ENCODE data around the gene OTP. TPM values are rescaled to one million over a fixed set of nuclear protein-coding genes. Genes with fewer than 3 reads are reported as not detected.

The OTP gene
- total and polyA plus RNA-seq, 2 donors (not counting 1 experiment from before 2014, with no cell fraction given), result 0.03 TPM; not detected in 1

- H3K27me3 ChIP-seq (replicated peaks in 1 of 4; ENCODE audit: control extremely low read depth in 1 of 4, control insufficient read depth in 3 of 4, insufficient read depth in 4 of 4, low read length in 3 of 4), result peaks cover 2 to 52% (median 21%) of the 10 kb centered on the region in 4 experiments
- peaks cover 0 to 5% (median 1%) of the 10 kb centered on the region in 3 donors for H3K9me3 ChIP-seq (ENCODE audit: control extremely low read depth in 1 of 3, control insufficient read depth in 2 of 3, insufficient read depth in 1 of 3, low read length in 2 of 3)
- peaks cover 2 to 4% of the 10 kb centered on the region in 2 donors for H3K4me1 ChIP-seq (ENCODE audit: control insufficient read depth in 2 of 2, insufficient read depth in 2 of 2, low read length in 2 of 2)
- no peak overlapping the region for H3K27ac ChIP-seq (ENCODE audit: low read length in 2 of 2)
- peaks cover 69% of the 10 kb centered on the region for H3K27me3 Mint-ChIP-seq
- ATAC-seq (ENCODE audit: low read depth), result no peak
- peaks cover 2% of the 10 kb centered on the region for H3K4me1 Mint-ChIP-seq
- DNase-seq, result no peak
- no peak overlapping the region for H3K4me2 ChIP-seq (replicated peaks; ENCODE audit: low read depth, low read length, poor library complexity, severe bottlenecking)
- no peak overlapping the region for H3K27ac Mint-ChIP-seq
- H3K36me3 ChIP-seq (replicated peaks in 1 of 2; ENCODE audit: control extremely low read depth in 1 of 2, control insufficient read depth in 1 of 2, extremely low read depth in 1 of 2, insufficient read depth in 2 of 2, low read length in 1 of 2), result no peaks in the 10 kb centered on the region
- no peak for TF ChIP-seq EZH2 (IDR thresholded peaks at IDR 0.05; ENCODE audit: borderline replicate concordance, insufficient read depth, low read depth, low read length, poor library complexity, severe bottlenecking)
- TF ChIP-seq CTCF (IDR thresholded peaks at IDR 0.05), result no peak
- H3K4me3 ChIP-seq (ENCODE audit: control extremely low read depth in 1 of 5, extremely low read depth in 1 of 5, insufficient read depth in 1 of 5, low read depth in 2 of 5, low read length in 4 of 5), result no peak overlapping the region
- H3K79me2 ChIP-seq (ENCODE audit: control insufficient read depth, insufficient read depth, low read length), result no peaks in the 10 kb centered on the region
- intact Hi-C loops (cut with micrococcal nuclease), result no loop called here
- H2AFZ ChIP-seq (ENCODE audit: insufficient read depth, low read depth, low read length, poor library complexity, severe bottlenecking), result no peak overlapping the region
- ChIA-PET CTCF (no interaction called here), POLR2A (no interaction called here)
- no peak overlapping the region for H3K9ac ChIP-seq (ENCODE audit: low read length)
- 45% methylated on average over 1 of the region's 1 CpG for WGBS (ENCODE audit: insufficient coverage)
- no peak overlapping the region for H3K4me3 Mint-ChIP-seq
- H4K20me1 ChIP-seq (ENCODE audit: control insufficient read depth, insufficient read depth, low read length, poor library complexity, severe bottlenecking), result no peaks in the 10 kb centered on the region
- no peaks in the 10 kb centered on the region for H3K9me3 Mint-ChIP-seq (ENCODE audit: insufficient read depth)
Measured at GRCh38 chr5:77650686-77651085, 12.2 kb upstream of the OTP start.

GRCh38 chr5:77649776-77650175 lies 11.3 kb upstream of the OTP start:
- Histone ChIP-seq H3K4me3 (ENCODE audit: control extremely low read depth in 1 of 5, extremely low read depth in 1 of 5, insufficient read depth in 1 of 5, low read depth in 2 of 5, low read length in 4 of 5) (no peak overlapping the region), H3K27ac (ENCODE audit: low read length in 2 of 2) (no peak overlapping the region), H3K4me1 (ENCODE audit: control insufficient read depth in 2 of 2, insufficient read depth in 2 of 2, low read length in 2 of 2) (peaks cover 9 to 10% of the 10 kb centered on the region in 2 donors), H4K20me1 (ENCODE audit: control insufficient read depth, insufficient read depth, low read length, poor library complexity, severe bottlenecking) (no peaks in the 10 kb centered on the region), H2AFZ (ENCODE audit: insufficient read depth, low read depth, low read length, poor library complexity, severe bottlenecking) (no peak overlapping the region), H3K79me2 (ENCODE audit: control insufficient read depth, insufficient read depth, low read length) (no peaks in the 10 kb centered on the region), H3K9me3 (ENCODE audit: control extremely low read depth in 1 of 3, control insufficient read depth in 2 of 3, insufficient read depth in 1 of 3, low read length in 2 of 3) (peaks cover 0 to 3% (median 0%) of the 10 kb centered on the region in 3 donors), H3K36me3 (replicated peaks in 1 of 2; ENCODE audit: control extremely low read depth in 1 of 2, control insufficient read depth in 1 of 2, extremely low read depth in 1 of 2, insufficient read depth in 2 of 2, low read length in 1 of 2) (no peaks in the 10 kb centered on the region), H3K27me3 (replicated peaks in 1 of 4; ENCODE audit: control extremely low read depth in 1 of 4, control insufficient read depth in 3 of 4, insufficient read depth in 4 of 4, low read length in 3 of 4) (peaks cover 2 to 58% (median 24%) of the 10 kb centered on the region in 4 experiments), H3K9ac (ENCODE audit: low read length) (no peak overlapping the region), H3K4me2 (replicated peaks; ENCODE audit: low read depth, low read length, poor library complexity, severe bottlenecking) (no peak overlapping the region)
- intact Hi-C loops (cut with micrococcal nuclease), result loop anchor here (5.0 to 10.0 kb wide), 3 partner anchors 323 to 615 kb away; no protein-coding TSS in a partner anchor
- CTCF ChIA-PET, result no interaction called here
- H3K27me3 Mint-ChIP-seq, result peaks cover 71% of the 10 kb centered on the region
- WGBS (ENCODE audit: insufficient coverage), result no CpG with 5 or more reads among the region's 2 CpGs
- DNase-seq (no peak), ATAC-seq (ENCODE audit: low read depth) (no peak)
- POLR2A ChIA-PET, result no interaction called here
- no peak overlapping the region for H3K4me3 Mint-ChIP-seq
- H3K9me3 Mint-ChIP-seq (ENCODE audit: insufficient read depth), result no peaks in the 10 kb centered on the region
- TF ChIP-seq EZH2 (IDR thresholded peaks at IDR 0.05; ENCODE audit: borderline replicate concordance, insufficient read depth, low read depth, low read length, poor library complexity, severe bottlenecking) (no peak), CTCF (IDR thresholded peaks at IDR 0.05) (no peak)
- no peak overlapping the region for H3K27ac Mint-ChIP-seq
- peaks cover 7% of the 10 kb centered on the region for H3K4me1 Mint-ChIP-seq
